Dedifferentiated amniotic fluid mesenchymal stem cell (primary cell): ENCODE results near the gene LAMA2.

Experiments used
- DNase-seq: peaks from one replicate; pipeline ENCODE4 v3.0.0-alpha.2; 2016; ENCODE audit errors: extremely low spot score

LAMA2 gene

GRCh38 chr6:129307845-129308244 is 424.9 kb downstream of the LAMA2 start:
- DNase-seq, result no peak

- DNase-seq, result no peak
Observed at GRCh38 chr6:129309154-129309553, 426.2 kb downstream of the LAMA2 start.

- peak; percentile 47 for DNase-seq
Observed at GRCh38 chr6:129312880-129313279, 429.9 kb downstream of the LAMA2 start.

GRCh38 chr6:129314575-129314974 is 431.6 kb downstream of the LAMA2 start:
- no peak for DNase-seq

- DNase-seq, result peak; percentile 93
Observed at GRCh38 chr6:129317931-129318820, 435.2 kb downstream of the LAMA2 start.

- DNase-seq, result peak; percentile 26
Observed at GRCh38 chr6:129320892-129321291, 438.0 kb downstream of the LAMA2 start.

GRCh38 chr6:129321303-129321702 is 438.4 kb downstream of the LAMA2 start:
- no peak for DNase-seq

GRCh38 chr6:129324345-129324744 is 441.4 kb downstream of the LAMA2 start:
- DNase-seq, result no peak

GRCh38 chr6:129329678-129330077 is 446.7 kb downstream of the LAMA2 start:
- no peak for DNase-seq

GRCh38 chr6:129331450-129332138 is 448.7 kb downstream of the LAMA2 start:
- no peak for DNase-seq

- DNase-seq, result no peak
Observed at GRCh38 chr6:129335792-129336191, 452.9 kb downstream of the LAMA2 start.

GRCh38 chr6:129338683-129339082 is 455.7 kb downstream of the LAMA2 start:
- DNase-seq, result no peak

GRCh38 chr6:129340983-129341382 is 458.0 kb downstream of the LAMA2 start:
- no peak for DNase-seq

GRCh38 chr6:129342243-129342642 is 459.3 kb downstream of the LAMA2 start:
- DNase-seq, result no peak

- DNase-seq, result no peak
Observed at GRCh38 chr6:129342796-129343195, 459.9 kb downstream of the LAMA2 start.

- no peak for DNase-seq
Observed at GRCh38 chr6:129344379-129344778, 461.4 kb downstream of the LAMA2 start.

- peak; percentile 26 for DNase-seq
Observed at GRCh38 chr6:129345890-129346289, 463.0 kb downstream of the LAMA2 start.

- no peak for DNase-seq
Observed at GRCh38 chr6:129346964-129347363, 464.0 kb downstream of the LAMA2 start.

GRCh38 chr6:129350278-129350677 is 467.3 kb downstream of the LAMA2 start:
- no peak for DNase-seq

- no peak for DNase-seq
Observed at GRCh38 chr6:129351807-129352206, 468.9 kb downstream of the LAMA2 start.

GRCh38 chr6:129353067-129353466 is 470.1 kb downstream of the LAMA2 start:
- DNase-seq, result no peak

- no peak for DNase-seq
Observed at GRCh38 chr6:129356129-129356528, 473.2 kb downstream of the LAMA2 start.
